HG03575 (cell line): Measurements from ENCODE around the gene RIMS1.

Experiments used
- ATAC-seq: cut with Tn5 transposase; IDR thresholded peaks from one replicate; pipeline ENCODE4 v1.9.1; 2021; ENCODE audit not compliant: unreplicated experiment, insufficient number of reproducible peaks, low FRiP score; ENCODE audit errors: extremely low read depth

RIMS1 gene

DNA sequence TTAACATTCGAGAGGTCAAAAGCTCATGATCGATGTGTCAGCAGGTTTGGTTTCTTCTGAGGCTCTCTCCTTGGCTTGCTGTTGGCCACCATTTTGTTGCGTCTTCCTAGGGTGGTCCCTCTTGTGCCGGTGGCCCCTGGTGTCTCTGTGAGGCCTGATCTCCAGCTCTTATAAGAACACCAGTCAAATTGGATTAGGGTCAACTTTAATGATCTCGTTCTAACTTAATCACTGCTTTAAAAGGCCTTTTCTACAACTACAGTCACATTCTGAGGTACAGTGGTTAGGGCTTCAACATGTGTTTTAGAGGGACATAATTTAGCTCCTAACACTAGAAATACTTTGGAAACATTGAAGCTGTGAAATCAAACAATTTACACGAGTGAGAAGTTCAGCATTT, 494.7 kb downstream of the RIMS1 start:
- ATAC-seq, result no peak

- ATAC-seq, result peak; percentile 94
Observed at GRCh38 chr6:72382602-72383529, 496.5 kb downstream of the RIMS1 start.

DNA sequence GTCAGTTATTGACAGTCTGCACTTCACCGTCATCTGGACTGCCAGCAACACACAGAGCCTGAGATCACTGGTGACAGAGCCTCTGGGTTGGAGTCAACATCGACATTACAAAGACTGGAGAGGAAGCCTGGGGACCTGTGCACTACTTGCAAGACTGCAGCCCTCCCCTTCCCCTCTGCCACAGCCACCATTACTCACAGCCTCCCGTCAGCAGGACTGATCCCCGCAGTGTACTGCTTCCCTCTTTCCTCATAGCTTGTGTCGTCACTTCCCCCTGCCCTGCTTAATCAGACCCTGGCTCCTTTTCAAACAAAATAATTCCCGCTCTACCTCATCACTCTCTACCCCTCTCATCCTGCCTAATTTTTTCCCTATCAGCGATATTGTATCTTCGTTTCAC, 500.0 kb downstream of the RIMS1 start:
- ATAC-seq, result no peak

GRCh38 chr6:72389698-72390097, 503.3 kb downstream of the RIMS1 start:
- ATAC-seq, result no peak

DNA sequence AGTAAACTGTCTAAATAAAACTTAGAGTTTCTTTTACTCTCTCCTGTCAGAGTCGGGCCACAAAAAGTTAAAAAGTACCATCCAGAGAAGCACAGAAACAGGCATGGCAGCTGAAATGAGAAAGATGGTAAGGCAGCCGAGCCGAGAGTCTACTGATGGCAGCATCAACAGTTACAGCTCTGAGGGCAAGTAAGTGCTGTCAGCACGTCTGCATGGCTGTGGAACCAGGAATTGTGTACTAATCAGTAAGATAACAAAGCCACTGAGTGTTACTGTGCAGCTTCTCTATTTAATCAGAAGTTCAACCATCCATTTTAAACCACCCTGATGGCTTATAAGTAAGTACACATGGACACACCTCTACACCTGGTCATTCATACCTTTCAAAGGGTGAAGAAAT, 504.2 kb downstream of the RIMS1 start:
- no peak for ATAC-seq

DNA sequence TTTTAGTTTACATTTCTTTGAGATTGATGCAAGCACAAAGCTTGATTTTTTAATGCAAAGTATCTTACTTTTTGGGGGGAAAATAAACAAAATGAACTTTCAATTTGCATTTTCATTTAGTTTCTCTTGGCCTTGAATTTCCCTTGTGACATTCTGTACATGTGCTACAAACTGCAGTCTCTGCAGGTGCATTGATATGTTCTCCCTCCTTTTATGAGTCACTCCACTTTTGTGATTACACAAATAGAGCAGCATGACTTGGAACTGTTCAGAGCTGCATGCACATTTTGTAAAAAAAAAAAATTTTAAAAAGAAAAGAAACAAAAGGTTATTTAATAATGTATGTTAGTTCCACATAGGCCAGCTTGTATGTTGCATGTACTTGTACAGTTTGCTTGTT, 515.5 kb downstream of the RIMS1 start:
- ATAC-seq, result no peak

- ATAC-seq, result no peak
Observed at GRCh38 chr6:72403413-72403812, 517.1 kb downstream of the RIMS1 start.

DNA sequence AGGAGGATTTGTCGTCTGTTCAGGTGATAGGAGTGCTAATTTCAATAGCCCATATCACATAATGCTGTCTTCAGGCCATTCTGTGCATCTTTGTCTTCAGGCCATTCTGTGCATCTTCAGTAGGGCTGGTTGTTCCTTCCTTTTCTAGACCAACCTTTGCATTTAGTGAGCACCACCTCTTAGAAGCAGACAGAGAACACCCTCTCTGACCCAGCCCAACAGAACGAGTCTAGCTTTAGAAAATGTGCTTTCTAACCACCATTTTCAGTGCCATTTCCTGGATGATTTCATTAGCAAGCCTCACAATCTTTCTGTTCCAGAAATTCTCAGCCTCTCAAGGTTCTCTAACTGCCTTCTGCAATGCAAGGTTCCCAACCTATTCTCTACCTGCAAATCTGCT, 520.2 kb downstream of the RIMS1 start:
- no peak for ATAC-seq

DNA sequence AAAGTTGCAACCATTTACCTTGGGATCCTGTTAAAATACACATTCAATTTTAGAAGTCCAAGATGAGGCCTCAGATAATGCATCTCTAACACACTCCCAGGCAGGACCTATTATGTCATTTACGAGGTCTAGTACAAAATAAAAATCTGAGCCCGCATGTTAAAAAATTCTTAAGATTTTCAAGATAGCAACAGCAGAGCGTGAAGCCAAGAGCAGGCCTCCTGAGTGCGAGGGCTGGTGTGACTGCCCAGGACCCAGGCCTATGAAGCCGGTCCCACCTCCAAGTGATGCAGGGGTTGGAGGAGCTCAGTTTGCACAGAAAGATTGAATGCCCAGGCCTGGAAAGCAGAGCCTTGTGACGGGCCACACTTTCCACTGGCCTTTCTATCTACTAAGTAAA, 524.4 kb downstream of the RIMS1 start:
- no peak for ATAC-seq

DNA sequence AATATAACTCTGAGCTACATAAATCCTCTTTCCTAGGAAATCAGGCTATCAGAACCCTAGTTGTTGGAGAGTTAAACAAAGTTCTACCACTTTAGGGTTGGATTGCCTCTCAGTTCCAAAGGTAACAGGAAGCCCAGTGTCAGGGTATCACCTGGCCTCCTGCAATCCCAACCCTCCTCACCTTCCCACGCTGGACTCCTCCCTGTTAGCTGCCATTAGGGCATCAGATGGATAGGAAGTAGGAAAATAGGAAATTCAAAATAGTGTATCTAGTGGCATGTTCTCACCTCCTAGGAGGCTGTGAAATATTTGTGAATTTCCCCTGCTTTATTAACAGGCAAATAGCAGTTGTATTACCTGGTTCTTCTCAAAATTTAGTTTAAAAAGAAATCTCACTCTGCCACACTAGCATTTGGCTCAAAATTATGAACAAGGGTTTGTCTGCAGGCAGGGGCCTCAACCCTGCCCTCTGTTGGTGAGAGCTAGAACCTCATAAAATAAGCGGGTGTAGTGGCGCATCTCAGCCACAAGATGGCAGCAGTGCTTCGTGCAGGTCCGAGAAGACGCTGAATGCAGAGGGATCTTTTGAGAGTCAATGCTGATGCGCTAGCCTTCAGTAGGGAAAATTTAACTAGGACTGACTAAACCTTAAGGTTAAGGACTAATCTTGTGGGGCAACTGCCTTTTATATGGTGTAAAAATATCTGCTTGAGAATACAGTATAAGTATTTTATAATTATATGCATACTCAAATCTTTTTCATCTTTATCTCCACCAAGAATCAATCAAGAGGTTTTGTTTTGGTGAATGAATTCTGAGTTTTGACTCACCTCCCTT, 525.7 kb downstream of the RIMS1 start:
- peak; percentile 73 for ATAC-seq

DNA sequence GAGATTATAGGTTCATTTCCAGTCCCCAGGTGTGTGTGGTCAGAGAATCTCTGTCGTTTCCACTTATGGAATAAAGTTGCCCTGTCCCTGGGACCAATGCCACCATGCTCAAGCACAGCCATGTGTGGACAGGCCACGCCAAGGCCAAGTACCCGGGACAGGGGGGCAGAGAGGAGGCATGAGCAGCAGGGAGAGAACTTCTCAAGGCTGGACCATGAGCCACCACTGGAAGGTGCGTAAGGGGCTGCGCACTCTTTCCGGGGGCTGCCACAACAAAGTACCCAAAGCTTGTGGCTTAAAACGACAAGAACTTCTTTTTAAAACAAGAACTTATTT, 526.3 kb downstream of the RIMS1 start:
- no peak for ATAC-seq

DNA sequence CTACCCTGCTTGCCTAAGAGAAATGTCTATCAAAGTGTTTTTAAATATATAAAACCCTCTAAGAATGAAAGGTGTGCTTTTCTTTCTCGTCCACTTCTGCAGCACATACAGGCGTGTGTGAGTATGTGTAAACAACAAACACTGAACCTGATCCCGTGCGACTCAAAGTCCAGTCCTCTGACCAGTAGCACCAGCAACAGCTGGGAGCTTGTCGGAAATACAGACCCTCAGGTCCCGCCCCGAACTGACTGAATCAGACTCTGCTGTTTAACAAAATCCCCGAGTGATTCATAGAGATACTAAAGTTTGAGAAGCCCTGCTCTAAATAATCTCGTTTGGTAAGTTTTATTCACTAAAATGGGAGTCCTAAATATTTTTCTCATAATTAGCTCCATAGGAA, 527.5 kb downstream of the RIMS1 start:
- no peak for ATAC-seq

DNA sequence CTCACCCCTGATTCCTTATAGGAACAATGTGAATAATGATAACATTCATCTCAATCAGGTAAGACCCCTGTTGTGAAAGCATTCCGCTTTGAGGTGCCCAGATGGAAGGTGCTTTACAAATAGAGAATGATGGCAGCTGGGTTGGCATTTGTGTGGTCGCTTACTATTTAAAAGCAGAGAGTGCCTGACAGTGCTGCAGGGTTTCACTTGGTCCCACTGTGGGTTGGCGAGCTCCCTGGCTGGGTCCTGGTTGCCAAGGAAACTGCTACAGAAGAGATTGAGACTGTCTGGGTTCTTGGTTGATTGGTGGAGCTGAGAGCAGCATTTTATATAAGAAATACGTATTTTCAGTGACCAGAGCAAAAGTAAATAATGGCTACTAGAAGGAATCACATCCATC, 528.3 kb downstream of the RIMS1 start:
- ATAC-seq, result no peak

GRCh38 chr6:72416744-72417465, 530.6 kb downstream of the RIMS1 start:
- ATAC-seq, result no peak

GRCh38 chr6:72417759-72418158, 531.4 kb downstream of the RIMS1 start:
- no peak for ATAC-seq

- no peak for ATAC-seq
Observed at GRCh38 chr6:72418495-72418894, 532.1 kb downstream of the RIMS1 start.

- no peak for ATAC-seq
Observed at GRCh38 chr6:72419966-72420365, 533.6 kb downstream of the RIMS1 start.

GRCh38 chr6:72420409-72420808, 534.1 kb downstream of the RIMS1 start:
- no peak for ATAC-seq

- ATAC-seq, result no peak
Observed at GRCh38 chr6:72421387-72421786, 535.0 kb downstream of the RIMS1 start.

DNA sequence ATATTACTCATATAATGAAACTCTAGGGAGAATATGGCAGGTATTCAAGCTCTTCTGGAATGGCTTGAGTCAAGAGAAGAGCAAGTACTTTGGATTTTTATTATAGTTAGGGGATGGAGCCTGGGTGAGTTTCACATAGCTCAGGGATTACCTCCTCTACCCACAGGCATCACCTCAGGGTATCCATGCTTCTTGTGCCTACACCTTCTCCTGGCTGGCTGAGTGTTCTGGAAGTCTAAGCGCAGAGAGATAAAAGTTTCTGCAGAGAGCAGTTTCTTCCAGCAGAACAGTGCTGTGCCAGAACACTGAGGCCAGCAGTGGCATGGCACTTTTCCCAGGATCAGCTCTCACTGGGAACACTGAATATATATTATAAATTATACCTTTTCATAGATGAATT, 535.8 kb downstream of the RIMS1 start:
- no peak for ATAC-seq
